NT2/D1 (cell line): ENCODE results near the gene ANKRD24.

Experiments
- SUZ12 ChIP-seq: IDR thresholded peaks from 2 replicates; pipeline ENCODE4 v1.6.1; 2011; ENCODE audit not compliant: insufficient read length, insufficient read depth; ENCODE audit errors: extremely low read depth
- YY1 ChIP-seq: IDR thresholded peaks from 2 replicates; pipeline ENCODE4 v1.6.1; 2011; ENCODE audit not compliant: insufficient read length, insufficient read depth
- ZNF274 ChIP-seq: IDR thresholded peaks from 2 replicates; pipeline ENCODE4 v1.6.1; 2011; ENCODE audit warnings: mild to moderate bottlenecking, low read depth, low read length

DNA sequence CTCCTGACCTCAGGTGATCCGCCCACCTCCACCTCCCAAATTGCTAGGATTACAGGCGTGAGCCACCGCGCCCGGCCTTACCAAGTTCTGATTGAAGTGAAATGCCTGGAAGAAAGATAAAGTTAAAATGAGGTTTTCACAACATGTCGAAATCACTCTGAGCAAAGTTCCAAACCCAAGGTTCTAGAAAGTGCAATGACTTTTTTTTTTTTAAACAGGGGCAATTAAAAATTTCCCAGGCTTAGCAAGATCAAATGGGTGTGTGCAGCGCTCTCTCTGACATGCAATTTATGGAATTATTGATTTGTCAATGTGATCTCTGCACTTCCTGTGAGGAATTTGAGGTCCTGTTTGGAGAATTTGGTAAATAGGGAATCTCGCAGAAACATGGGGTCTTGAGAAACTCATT is 45.8 kb upstream of the ANKRD24 start:
- TF ChIP-seq YY1 = no peak
- TF ChIP-seq SUZ12 = no peak
- TF ChIP-seq ZNF274 = no peak
